OCI-M1 (cell line): ENCODE measurements around the gene EZR.
A peak's percentile ranks its signal among the peaks of the same experiment; 100 is the strongest.
"Not testable (repeated sequence)": the region's sequence is repeated elsewhere in the genome, so short reads cannot be mapped to it uniquely, and the experiment has no call there.

Source experiments
- DNase-seq: peaks from one replicate; lab custom pipeline; 2025; lab: John Stamatoyannopoulos, UW

The EZR gene

DNA sequence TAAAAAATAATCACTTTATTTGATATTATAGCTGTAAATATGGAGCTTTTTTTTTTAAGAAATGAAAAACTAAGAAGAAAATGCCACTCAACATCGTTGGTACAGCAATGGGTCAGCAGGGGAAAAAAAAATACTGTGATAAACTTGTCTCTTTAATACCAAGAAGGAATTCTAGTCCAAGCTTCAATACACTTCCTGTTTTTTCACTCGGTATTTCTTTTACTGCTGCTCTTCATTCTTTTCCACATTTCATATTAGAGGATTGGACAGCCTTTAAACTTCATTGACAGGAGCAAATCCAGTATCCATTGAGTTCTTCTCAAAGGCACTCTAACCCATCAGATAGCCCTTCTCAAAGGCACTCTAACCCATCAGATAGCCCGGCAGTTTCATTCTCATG, 22.2 kb upstream of the EZR start:
- DNase-seq: peak; percentile 33

DNA sequence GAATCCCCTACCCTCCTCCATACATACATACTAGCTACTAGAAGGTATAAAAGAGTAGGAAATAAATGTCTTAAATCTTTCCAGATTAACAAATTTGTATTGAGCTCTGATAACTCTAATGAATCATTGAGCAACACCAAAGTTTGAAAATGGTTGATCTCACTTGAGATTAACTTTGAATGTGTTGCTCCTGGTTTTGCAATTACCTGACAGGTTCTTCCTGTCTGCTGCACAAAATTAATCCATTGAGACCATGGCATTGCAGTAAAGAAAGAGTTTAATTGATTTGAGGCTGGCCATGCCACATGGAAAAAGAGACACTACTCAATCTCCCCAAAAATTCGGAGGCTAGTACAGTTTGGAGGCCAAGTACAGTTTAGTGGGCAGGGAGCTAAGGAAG, 21.3 kb upstream of the EZR start:
- DNase-seq: no peak

DNA sequence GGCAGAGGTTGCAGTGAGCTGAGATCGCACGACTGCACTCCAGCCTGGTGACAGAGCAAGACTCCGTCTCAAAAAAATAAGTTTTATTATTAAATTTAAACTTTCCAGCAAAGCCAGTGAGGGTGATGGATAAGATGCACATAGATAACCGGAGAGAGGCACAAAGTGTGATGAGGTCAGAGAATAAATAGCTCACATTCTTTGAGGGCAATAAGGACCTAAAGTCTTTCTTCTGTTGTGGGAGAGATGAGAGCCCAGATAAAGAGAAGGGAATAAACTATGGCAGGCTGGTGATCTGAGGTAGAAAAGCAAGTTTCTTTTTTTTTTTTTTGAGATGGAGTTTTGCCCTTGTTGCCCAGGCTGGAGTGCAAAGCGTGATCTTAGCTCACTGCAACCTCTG, 20.6 kb upstream of the EZR start:
- DNase-seq: no peak

DNA sequence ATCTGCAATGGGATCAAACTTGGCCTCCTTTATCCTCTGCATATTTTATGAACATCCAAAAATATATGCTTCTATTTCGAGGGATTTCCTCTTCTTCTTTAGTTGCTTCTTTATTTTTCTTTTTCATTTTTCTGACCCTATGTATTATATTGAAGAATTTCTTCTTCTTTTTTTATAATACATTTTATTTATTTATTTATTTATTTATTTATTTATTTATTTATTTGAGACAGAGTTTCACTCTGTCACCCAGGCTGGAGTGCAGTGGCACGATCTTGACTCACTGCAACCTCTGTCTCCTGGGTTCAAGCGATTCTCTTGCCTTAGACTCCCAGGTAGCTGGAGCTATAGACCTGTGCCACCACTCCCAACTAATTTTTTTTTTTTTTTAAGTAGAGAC, 19.6 kb upstream of the EZR start:
- DNase-seq: not testable (repeated sequence)

DNA sequence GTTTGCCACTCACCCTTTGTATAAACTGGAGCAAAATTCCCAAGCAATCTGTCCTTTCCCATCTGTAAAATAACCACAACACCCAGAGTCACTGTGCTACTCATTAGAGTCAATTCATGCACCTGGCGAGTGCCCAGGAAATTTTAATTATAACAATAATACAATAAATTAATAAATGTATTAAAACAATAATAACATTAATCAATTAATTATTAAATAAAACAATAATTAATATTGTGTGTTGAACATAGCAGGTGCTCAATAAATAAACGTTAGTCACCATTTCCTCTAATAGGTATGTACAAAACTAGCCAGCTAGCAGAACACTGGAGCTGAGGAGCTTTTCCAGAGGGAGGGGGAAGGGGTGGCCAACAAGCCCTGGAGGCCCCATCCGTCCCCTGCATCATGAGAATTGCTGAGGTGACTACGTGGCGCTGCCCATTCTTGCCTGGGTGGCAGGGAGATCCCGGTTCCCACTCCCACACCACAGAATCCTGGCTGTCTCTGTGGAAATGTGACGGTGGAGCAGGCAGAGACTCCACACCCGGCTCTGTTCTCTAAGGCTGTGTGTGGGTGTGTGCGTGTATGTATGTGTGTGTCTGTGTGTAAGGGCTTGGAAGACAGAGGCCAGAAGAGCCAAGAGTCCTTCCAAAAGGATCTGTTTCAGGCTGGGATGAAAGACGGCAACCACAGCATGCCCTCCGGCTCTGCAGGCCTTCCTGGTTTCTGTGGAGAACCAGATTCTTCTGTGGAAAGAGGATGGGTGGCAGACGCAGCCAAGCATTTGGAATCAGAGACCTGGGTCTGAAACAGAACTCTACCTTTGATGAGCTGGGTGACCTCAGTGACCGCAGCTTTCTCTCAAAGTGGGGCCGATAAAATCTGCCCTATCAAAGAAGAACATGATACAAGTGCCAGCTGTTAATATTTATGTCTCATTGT, 18.8 kb upstream of the EZR start:
- no peak for DNase-seq

DNA sequence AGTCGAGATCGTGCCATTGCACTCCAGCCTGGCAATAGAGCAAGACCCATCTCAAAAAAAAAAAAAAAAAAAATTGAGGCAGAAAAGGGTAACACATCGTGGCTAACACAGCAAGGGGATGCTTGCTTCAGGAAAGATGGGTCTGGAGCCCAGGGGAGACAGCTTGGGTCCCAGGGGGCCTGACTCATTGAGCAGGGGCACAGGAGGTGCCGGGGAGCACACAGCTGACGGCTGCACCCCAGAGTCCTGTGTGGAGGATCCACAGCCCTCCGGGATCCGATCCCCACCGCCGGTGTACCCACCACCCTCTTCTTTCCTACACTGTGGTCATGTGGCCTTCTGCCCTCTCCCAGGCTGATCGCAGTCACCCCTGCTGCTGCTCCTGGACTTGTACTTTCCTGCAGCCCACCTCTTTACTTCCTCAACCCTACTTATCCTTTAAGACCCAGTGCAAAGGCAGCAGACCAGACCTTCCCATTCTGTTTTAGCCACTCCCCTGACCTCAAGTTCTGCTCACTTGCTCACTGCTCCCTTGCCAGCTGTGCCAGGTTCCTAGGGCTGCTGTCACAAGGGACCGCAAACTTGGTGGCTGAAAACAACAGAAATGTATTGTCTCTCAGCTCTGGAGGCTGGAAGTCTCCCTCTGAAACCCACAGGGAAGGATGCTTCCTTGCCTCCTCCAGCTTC, 17.6 kb upstream of the EZR start:
- DNase-seq: no peak

DNA sequence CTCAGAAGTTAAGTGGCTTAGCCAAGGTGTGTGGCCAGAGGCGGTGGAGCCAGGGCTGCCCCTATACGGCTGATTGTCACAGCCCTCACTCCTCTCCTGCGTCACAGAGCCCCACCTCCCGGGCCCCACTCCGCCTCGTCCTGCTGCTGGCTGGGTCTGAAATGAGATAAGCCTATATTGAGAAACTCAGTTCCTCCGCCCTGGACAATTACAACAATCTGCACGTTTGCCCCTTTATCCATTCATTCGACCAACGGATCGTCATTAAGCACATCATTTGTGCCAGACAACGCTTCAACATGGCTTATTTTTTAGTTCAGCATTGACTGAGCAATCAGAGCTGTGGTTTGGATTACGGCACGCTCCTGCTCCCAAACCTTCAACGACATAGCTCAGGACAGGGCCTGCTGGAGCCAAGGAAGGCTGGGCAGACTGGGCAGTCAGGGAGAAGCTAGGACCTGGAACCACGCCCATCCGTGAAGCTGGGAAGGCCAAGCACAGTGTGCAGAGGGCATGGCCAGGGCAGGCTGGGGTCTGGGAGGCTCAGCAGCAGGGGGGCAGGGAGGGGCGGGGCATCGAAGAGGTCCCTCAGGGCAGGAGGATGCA, 16.6 kb upstream of the EZR start:
- peak; percentile 95 for DNase-seq

DNA sequence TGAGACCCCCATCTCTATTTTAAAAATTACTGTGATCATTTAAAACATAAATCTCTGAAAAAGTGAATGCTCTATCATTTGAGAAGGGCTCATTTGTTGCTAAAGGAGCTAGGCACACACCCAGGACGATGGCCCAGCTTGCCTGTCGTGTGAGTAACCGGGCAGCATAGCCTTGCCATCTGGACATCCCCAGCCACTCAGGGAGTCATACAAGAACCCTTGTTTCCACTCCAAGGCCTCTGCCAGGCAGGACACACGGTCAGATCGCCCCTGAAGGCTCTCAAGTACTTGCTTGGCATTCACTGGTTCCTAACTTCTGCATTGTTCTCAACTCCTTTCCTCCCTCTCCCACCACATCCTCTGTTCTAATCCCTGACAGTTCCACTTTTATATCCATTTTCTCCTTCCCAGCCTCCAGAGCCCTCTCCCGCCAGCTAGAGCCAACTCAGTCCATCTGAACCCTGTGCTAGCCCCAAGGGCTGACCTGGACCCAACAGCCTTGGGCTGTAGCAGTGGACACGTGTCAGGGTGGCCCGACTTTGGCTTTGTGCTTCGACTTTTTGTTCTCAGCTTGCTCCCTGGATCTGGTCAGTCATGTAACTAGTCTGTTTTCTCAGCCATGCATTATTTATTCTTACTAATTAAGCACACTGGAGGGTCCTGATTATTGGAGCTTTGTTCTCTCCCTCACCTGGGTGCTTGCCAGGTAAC, 15.7 kb upstream of the EZR start:
- DNase-seq: no peak

DNA sequence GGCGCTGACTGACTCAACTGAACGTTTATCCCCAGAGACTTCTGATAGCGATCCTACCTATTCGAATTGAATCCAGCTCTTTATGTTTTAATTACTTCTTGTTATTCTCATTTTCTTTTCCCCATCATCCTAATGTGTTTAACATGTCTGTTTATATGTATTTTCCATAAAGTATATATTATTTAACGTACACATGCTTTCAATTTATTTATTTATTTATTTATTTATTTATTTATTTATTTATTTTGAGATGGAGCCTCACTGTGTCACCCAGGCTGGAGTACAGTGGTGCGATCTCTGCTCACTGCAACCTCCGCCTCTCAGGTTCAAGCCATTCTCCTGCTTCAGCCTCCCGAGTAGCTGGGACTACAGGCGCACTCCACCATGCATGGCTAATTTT, 13.6 kb upstream of the EZR start:
- DNase-seq: not testable (repeated sequence)

DNA sequence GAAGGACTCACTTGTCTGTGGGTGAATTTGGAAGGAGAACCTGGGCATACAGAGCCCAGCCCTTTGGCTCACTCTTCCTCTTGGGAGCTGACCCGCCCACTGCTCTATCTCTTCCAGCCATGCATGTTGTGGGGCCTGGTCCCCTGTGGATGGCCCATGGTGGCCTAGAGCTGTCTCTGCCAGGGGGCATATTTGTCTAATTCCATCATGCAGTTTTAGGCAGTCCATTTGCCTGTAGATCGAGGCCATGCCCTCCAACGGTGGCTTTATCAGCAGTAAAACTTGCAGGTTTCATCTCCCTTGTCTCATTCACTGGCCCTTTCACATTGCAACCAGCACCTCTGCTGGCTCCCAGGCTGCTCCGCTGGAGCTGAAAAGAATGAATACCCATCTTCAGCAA, 12.9 kb upstream of the EZR start:
- DNase-seq: no peak

DNA sequence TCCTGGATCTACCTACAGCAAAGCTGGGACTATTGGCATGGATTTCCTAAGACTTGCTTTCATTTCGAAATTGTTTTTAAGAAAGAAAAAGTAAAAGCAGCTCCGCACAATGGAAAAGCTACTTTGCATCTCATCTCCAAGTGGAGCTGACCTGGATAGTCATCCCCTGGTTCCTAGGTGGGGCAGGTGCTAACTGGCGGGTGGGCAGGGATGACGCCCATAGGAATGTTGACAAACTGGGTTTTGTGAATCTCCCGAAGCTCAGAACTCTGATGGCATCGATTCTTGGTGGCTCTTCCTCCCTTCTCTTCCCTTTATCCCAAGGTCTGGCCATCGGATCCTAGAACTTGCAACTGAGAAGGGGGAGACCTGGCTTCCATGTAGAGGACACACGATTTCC, 12.4 kb upstream of the EZR start:
- DNase-seq: no peak

DNA sequence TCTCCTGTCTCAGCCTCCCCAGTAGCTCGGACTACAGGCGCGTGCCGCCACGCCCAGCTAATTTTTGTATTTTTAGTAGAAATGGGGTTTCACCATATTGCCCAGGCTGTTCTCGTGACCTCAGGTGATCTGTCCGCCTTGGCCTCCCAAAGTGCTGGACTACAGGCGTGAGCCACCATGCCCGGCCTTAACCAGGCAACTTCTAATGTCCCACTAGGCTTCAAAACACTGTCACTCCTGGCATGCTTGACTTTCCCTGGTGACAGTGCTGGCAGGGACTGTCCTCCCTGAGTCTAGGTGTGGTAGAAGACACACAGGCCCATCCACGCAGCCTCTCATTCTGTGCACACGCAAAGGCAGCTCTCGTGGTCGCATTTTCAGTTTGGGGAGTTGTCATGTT, 11.6 kb upstream of the EZR start:
- DNase-seq: no peak

DNA sequence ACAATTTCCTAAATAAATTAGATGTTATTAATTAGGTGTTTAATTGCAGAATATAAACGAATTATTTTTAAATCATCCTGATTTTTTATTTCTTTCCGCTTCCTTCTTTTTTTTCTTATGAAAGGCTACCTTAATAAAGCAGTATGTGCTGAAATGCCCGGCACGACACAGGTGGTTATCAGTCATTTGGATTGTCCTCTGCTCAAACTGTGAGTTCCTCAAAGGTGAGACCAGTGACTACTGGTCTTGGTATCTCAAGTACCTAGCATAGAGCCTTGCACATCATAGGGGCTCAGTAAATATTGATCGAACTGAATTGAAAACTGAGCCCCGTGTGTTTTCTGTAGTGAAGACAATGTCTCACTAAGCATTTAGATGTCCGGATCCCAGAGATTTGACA, 9.6 kb upstream of the EZR start:
- DNase-seq: no peak

DNA sequence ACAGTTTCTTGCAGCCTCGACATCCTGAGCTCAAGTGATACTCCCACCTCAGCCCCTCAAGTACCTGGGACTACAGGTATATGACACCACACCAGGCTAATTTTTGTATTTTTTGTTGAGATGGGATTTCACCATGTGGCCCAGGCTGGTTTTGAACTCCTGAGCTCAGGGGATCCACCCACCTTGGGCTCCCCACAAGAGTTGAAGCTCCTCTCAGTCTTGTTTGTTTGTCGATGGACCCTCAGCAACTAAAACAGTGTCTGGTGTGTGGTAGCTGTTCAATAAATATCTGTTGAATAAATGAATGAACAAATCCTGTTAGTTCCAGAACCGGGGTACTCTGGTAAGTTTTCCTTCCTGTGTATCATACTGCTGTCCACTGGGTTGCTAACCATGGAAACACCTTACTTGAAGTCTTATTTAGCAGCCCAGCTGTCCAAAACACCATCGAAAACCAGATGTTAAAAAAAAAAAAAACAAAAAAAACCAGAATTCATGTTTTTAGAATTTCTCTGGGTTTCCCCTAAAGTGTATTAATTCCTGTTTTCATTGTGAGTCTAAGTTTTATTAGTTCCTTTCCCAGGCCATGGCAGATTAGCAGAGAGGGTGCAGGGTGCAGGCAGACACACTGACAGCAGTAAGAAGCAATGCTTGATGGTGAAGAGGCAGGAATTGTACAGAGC, 7.8 kb upstream of the EZR start:
- no peak for DNase-seq

DNA sequence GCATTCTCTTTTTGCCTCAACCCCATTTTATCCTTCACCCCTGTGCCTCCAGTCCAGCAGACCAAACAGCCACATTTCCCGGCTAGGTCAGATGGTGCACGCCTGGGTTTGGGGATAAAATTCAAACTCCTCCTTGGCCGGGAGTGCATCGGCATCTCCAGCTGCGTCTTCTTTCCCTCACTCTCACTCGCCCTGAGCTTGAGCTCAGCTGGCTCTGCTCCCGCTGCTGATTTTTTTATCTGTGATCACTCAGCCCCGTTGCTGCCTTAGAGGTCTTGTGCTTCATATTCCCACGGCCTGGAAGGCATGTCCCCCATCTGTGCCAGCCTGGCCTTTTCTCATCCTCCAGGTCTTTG, 6.8 kb upstream of the EZR start:
- DNase-seq: no peak

DNA sequence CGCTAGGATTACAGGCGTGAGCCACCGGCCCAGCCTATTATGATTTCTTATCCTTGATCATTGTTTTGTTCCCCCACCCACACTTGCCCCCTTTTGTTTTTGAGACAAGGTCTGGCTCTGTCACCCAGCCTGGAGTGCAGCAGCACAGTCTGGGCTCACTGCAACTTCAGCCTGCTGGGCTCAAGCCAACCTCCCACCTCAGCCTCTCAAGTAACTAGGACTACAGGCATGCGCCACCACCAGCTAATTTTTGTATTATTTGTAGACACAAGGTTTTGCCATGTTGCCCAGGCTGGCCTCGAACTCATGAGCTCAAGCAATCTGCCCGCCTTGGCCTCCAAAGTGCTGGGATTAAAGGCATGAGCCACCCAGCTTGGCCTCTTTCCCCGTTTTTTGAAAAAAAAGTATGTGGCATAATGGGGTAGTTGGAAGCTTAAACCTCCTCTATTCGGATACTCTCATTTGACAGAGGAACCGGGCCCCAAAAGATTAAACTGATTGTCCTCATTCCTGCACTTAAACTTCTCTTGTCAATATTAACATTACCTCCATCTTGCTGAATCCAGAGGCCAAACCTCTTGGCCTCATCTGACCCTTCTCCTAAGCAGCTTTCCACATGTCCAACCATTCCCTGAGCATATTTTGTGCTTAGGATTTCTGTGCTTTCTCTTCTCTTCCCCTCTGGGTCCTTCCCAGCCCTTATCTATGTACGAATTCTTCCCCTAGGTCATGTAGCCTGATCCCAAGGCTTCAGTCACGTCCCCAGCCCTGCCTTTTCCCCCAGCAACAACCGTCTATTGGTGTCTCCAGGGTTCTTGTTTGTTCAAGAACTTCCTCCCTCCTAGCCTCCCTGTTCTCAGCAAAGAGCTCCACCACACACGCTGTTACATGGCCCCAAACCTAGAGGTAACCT, 6.1 kb upstream of the EZR start:
- DNase-seq: no peak

DNA sequence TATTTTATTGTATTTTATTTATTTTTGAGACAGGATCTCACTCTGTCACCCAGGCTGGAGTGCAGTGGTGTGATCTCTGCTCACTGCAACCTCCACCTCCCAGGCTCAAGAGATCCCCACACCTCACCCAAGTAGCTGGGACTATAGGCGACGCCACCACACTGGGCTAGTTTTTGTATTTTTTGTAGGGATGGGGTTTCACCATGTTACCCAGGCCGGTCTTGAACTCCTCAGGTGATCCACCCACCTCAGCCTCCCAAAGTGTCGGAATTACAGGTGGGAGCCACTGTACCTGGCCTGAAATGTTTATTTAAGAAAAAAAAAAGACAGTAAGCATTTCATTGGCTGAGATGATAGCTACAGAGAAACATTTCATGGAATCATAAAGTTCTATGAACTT, 4.4 kb upstream of the EZR start:
- not testable (repeated sequence) for DNase-seq

DNA sequence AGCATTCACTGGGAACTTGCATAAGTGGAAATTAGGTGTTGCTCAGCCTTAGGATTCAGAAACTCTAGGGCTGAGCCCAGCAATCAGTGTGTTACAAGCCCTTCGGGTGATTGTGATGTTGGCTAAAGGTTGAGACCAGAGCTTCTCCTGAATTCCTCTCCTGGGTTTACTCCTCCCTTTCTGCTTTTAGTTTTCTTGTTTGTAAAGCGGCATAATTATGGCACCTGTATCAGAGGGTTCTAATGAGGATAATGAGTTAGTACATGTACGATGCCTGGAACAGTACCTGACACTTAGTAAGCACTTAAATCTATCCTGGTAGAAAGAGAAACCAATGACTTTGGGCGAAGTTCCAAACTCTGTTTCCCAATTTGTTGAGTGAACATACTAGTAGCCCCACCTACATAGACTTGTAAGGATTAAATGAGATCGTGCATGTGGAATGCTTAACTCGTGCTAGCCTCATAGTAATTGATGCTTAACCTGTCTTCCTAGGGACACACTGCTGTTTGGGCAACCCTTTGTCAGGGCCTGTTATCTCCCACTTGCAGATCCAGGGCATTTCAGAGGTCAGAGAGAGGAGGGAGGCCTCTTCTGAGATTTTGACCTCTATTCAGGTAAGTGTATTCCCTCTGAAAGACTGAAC, 932 bp upstream of the EZR start:
- peak; percentile 42 for DNase-seq

DNA sequence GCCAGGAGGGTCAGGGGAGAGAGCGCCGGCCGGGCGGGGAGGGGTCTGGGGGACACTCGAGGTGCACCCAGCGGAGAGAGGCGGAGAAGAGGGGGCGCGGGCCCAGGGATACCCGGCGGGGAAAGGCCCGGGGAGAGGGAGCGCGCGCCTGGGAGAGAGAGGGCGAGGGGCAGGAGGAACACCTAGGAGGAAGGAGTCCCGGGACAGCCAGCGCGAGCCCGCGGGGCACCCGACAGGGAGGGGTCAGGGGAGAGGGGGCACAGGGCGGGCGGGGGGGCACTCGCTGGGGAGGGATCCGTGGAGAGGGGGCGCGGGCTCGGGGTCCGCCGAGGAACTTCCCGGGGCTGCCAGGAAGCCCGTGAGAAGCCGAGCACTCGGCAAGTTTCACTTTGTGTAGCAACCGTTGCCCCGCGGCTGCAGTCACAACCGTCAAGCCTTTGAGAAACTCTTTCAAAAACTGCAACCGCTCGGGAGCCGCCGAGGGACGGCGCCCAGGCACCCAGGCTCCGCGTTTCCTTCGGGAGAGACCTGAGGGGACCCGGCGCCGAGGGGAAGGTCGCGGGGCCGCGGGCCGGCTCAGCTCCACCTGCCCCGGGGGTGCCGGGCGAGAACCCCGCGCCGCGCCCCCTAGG, 471 bp downstream of the EZR start:
- DNase-seq: peak; percentile 83
